Fibroblast of the aortic adventitia (primary cell): ENCODE results near the gene INPP1. TPM values are rescaled to one million over a fixed set of nuclear protein-coding genes. Genes with fewer than 3 reads are reported as not detected.

Experiments used
- DNase-seq: peaks from one replicate; pipeline ENCODE4 v3.0.0-alpha.2; 2010; ENCODE audit warnings: low read depth
- H3K4me3 ChIP-seq: 2 replicates; pipeline ENCODE4 v1.5.1; 2011; ENCODE audit warnings: low read depth, mild to moderate bottlenecking, control low read depth, low read length, moderate library complexity
- total RNA-seq: library from RNA; depleted of rRNA; stranded (reverse); fragments of >200 nt; gene quantifications from 2 replicates; pipeline ENCODE4 v1.2.3, GENCODE V29; 2012; ENCODE audit warnings: low replicate concordance
- TF ChIP-seq, protein P1 (sequence below): IDR thresholded peaks from 2 replicates; pipeline ENCODE4 v1.5.1; 2011; ENCODE audit warnings: mild to moderate bottlenecking, low read length, control low read depth, inconsistent platforms; ENCODE audit not compliant: insufficient read depth

The INPP1 gene
- total RNA-seq, 1 donor, result 11.8 TPM

GRCh38 chr2:190415251-190415650 is 71.9 kb downstream of the INPP1 start:
- H3K4me3 ChIP-seq, result no peak overlapping the region
- no peak for DNase-seq
- TF ChIP-seq, protein P1, sequence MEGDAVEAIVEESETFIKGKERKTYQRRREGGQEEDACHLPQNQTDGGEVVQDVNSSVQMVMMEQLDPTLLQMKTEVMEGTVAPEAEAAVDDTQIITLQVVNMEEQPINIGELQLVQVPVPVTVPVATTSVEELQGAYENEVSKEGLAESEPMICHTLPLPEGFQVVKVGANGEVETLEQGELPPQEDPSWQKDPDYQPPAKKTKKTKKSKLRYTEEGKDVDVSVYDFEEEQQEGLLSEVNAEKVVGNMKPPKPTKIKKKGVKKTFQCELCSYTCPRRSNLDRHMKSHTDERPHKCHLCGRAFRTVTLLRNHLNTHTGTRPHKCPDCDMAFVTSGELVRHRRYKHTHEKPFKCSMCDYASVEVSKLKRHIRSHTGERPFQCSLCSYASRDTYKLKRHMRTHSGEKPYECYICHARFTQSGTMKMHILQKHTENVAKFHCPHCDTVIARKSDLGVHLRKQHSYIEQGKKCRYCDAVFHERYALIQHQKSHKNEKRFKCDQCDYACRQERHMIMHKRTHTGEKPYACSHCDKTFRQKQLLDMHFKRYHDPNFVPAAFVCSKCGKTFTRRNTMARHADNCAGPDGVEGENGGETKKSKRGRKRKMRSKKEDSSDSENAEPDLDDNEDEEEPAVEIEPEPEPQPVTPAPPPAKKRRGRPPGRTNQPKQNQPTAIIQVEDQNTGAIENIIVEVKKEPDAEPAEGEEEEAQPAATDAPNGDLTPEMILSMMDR, result no peak

DNA sequence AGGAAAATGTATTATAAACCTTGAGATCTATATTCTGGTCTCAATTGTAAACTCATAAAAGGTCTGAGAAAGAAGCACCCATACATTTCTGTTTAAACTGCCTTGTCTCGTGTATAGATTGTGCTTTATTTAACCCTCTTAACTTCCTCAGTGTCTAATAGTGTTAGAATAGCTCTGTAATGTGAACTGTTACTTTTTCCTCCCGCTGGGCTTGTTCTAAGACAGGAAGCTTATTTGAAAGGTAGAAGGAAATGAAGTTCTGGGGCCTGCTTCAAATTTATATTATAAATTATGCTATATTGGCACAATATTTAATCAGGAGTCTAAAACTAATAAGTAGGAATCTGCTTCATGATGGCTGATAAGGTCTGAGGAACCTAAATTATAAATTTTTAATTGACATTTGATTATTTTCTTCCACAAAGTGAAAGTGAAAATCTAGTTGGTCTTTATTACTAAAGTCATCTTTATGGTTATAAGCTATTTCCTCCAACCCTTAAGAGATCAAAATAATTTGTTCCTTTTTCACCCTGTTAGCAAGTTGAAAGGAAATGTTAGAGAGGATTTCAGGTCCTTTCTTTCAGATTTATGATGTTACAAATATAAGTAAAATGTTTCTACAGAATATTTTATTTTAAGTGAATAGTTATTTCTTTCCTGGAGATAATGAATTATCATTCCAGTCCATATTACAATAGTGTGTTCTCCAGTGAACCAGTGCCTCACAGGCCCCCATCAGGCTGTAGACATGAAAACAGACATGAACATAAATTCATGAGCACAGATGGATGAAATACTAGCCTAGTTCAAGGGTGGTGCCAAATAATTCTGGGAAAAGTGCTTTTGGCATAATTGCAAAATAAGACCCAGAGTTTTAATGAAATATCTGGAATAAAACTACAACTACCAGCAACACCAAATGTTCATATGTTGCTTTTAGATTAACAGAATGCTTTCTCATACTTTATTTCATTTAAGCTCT is 72.7 kb downstream of the INPP1 start:
- DNase-seq, result no peak
- TF ChIP-seq, protein P1, result no peak
- no peak overlapping the region for H3K4me3 ChIP-seq

DNA sequence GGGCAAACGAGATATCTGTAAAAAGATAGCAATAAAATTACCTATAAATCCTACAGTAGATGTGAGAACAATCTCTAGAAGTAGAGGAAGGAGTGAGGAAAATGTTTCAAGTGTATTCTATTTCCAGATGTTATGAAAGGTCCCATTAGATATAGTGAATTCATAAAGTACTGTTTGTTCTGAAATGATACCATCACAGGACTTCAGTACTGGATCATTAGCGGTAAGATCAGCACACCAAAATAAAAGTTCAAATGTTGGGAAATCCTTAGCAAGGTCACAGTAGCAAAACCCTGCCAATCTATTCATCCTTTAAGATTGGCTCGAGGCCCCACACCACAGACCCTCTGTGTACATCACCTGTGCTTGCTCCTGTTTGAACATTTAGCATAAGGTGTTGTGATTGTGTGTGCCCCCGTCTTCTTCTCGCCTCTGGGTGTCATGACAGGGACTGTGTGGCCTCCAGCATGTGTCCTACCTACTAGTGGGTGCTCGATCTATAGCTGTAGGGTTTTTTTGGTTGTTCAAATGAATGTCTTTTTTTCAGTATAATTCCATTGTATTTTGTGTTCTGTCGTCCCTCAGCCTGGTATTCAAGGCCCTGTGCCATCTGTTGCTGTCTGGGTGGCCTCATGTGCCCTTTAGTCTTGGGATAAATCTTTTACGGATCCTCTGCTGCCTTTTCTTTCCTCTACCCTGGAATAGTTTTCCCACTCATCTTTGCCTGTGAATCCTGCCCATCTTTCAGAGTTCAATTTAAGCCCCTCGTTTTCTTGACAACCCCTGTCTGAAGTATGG is 73.9 kb downstream of the INPP1 start:
- H3K4me3 ChIP-seq, result no peak overlapping the region
- TF ChIP-seq, protein P1, result no peak
- no peak for DNase-seq

DNA sequence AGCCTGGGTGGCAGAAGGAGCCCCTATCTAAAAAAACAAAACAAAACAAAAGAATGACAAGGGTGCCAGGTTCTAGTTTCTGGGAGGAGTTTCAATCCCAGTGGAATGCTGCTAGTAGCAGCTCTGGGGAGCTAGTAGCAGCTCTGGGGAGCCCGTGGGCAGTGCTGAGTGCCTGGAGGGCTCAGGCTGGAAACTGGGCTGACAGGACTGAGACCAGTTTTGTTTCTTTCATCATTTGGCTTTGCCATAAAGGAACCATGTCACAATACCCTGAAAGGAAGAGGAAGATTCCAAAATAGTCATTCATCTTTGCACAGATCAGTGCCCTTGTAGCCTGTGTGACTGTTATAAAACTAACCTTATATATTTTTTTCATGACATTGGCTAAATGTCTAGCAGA is 75.3 kb downstream of the INPP1 start:
- DNase-seq, result no peak
- H3K4me3 ChIP-seq, result no peak overlapping the region
- TF ChIP-seq, protein P1, result no peak

DNA sequence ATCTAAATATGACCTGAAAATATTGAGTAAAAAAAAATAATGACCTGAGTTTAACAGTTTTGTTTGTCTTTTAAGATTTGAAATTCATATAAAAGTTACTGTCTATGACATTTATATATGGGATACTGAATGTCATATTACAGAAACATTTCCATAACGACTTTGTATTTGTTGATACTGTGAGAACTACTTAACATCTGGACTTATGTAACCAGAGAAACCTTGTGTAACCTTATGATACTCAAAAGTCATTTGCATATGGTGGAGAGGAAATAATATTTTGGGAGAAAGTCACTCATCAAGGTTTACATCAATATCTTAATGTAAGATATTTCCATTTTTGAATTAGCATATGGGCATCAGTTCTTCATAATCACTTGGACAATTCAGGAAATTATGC is 77.4 kb downstream of the INPP1 start:
- no peak for DNase-seq
- TF ChIP-seq, protein P1, result no peak
- no peak overlapping the region for H3K4me3 ChIP-seq

Other genes starting within 250 kb of the INPP1 start
- 21.5 and 24.4 TPM in 2 replicates for gene HIBCH, start 23.8 kb upstream of the INPP1 start, total RNA-seq
- 2.2 and 8.0 TPM in 2 replicates for gene MFSD6, start 64.8 kb downstream of the INPP1 start, total RNA-seq
- gene NEMP2, start 191.1 kb downstream of the INPP1 start, total RNA-seq, result 8.1 and 11.7 TPM in 2 replicates